GM12878 (cell line): ENCODE measurements around the gene LYL1. TPM values are rescaled to one million over a fixed set of nuclear protein-coding genes. Genes with fewer than 3 reads are reported as not detected.

Experiments
- ATAC-seq: fragments of 200-7000 bp; cut with Tn5 transposase; 3 replicates; pipeline ENCODE4 v1.9.1; 2020; ENCODE audit warnings: mild to moderate bottlenecking, moderate library complexity
- BruUV-seq: library from RNA; stranded (reverse); fragments of 400-500 nt; replicated peaks from 2 replicates; lab custom pipeline; 2021; lab: Mats Ljungman, UMichigan
- CTCF ChIA-PET: fragments of 300-600 bp; sonication (Branson Sonifier 250); formaldehyde crosslinking; extraction: SDS; loops from one replicate; lab custom pipeline; 2021; ENCODE audit warnings: inconsistent platforms; lab: Yijun Ruan, JAX
- POLR2A ChIA-PET: fragments of 350-600 bp; formaldehyde crosslinking; extraction: SDS; loops from one replicate; lab custom pipeline; 2021; ENCODE audit warnings: inconsistent platforms; lab: Charles Lee
- RAD21 ChIA-PET: fragments of 300-600 bp; sonication (Branson Sonifier 250); formaldehyde crosslinking; loops from one replicate; lab custom pipeline; 2023; ENCODE audit warnings: antibody characterized with exemption; ENCODE audit not compliant: unreplicated experiment; lab: Charles Lee
- SMC1A ChIA-PET: fragments of 300-600 bp; sonication (Branson Sonifier 250); formaldehyde crosslinking; loops from one replicate; lab custom pipeline; 2023; ENCODE audit not compliant: unreplicated experiment, uncharacterized antibody; lab: Charles Lee
- DNase-seq: peaks from one replicate; pipeline ENCODE4 v3.0.0-alpha.2; 2011; ENCODE audit warnings: low read depth, low spot score
- FAIRE-seq: peaks from 3 replicates; lab custom pipeline; 2011; peaks lifted over from hg19 to GRCh38; lab: Jason Lieb, UNC
- H2AFZ ChIP-seq: 2 replicates; pipeline ENCODE4 v1.6.0; 2011; ENCODE audit warnings: low read depth, low read length, control low read depth; ENCODE audit not compliant: control insufficient read depth
- H3K27ac ChIP-seq: 2 replicates; pipeline ENCODE4 v1.5.1; 2011; ENCODE audit warnings: control low read depth; ENCODE audit not compliant: control insufficient read depth, insufficient read depth
- H3K27me3 ChIP-seq, 2 experiments: replicated peaks in 1 of 2; 2 replicates each; pipeline versions ENCODE4 v1.6.0 to v1.6.1; 2011; ENCODE audit warnings: low read length in 1 of 2; ENCODE audit not compliant: control insufficient read depth in 2 of 2, insufficient read depth in 2 of 2
- H3K36me3 ChIP-seq, 2 experiments: 2 replicates each; pipeline ENCODE4 v1.5.1; 2011; ENCODE audit warnings: low read length in 1 of 2; ENCODE audit not compliant: control insufficient read depth in 2 of 2, insufficient read depth in 2 of 2
- H3K4me1 ChIP-seq: 2 replicates; pipeline ENCODE4 v1.6.1; 2011; ENCODE audit warnings: mild to moderate bottlenecking, low read length, moderate library complexity, mixed read lengths; ENCODE audit not compliant: control insufficient read depth, insufficient read depth
- H3K4me2 ChIP-seq: 2 replicates; pipeline ENCODE4 v1.6.0; 2011; ENCODE audit warnings: control low read depth; ENCODE audit not compliant: control insufficient read depth, insufficient read depth
- H3K4me3 ChIP-seq: fragments of 200-600 bp; sonication (generic); 2 replicates; pipeline ENCODE4 v1.5.1; 2016
- H3K79me2 ChIP-seq: 2 replicates; pipeline ENCODE4 v1.6.0; 2011; ENCODE audit warnings: low read length; ENCODE audit not compliant: control insufficient read depth, insufficient read depth
- H3K9ac ChIP-seq: 2 replicates; pipeline ENCODE4 v1.8.0; 2011; ENCODE audit warnings: low read length, control low read depth, mixed read lengths; ENCODE audit not compliant: control insufficient read depth, insufficient read depth
- H3K9me3 ChIP-seq: replicated peaks from 3 replicates; pipeline ENCODE4 v1.5.1; 2011; ENCODE audit warnings: mild to moderate bottlenecking, low read length; ENCODE audit not compliant: control insufficient read depth, insufficient read depth
- H4K20me1 ChIP-seq: 2 replicates; pipeline ENCODE4 v1.6.0; 2011; ENCODE audit not compliant: control insufficient read depth, insufficient read depth
- BMI1 ChIP-seq: fragments of 450-650 bp; IDR thresholded peaks from 2 replicates; pipeline ENCODE4 v1.6.1; 2016; ENCODE audit warnings: mild to moderate bottlenecking, moderate library complexity, borderline replicate concordance
- CREB1 ChIP-seq: IDR thresholded peaks from 2 replicates; pipeline ENCODE4 v1.6.1; 2012; ENCODE audit warnings: low read depth, mild to moderate bottlenecking, inconsistent platforms
- EZH2 ChIP-seq: IDR thresholded peaks from 2 replicates; pipeline ENCODE4 v1.6.1; 2012; ENCODE audit warnings: low read depth, mild to moderate bottlenecking, control low read depth, inconsistent platforms, low read length, borderline replicate concordance; ENCODE audit not compliant: control insufficient read depth
- MLLT1 ChIP-seq: fragments of 450-650 bp; IDR thresholded peaks from 2 replicates; pipeline ENCODE4 v1.6.1; 2016; ENCODE audit warnings: mild to moderate bottlenecking
- WGBS: methylation state at CpG from one replicate; pipeline ENCODE4 v1.1.6; 2016; ENCODE audit warnings: low lambda C conversion rate; ENCODE audit not compliant: insufficient replicate concordance, insufficient coverage; ENCODE audit errors: missing lambda C conversion rate; 5-methylcytosine and 5-hydroxymethylcytosine counted together
- in situ Hi-C: fragments of 300-500 bp; cut with MboI; formaldehyde crosslinking; loops from 9 replicates; pipeline ENCODE4 v1.14.3; 2018; ENCODE audit warnings: mixed read lengths
- intact Hi-C: fragments of 100-400 bp; cut with micrococcal nuclease; formaldehyde crosslinking; loops from one replicate; pipeline ENCODE4 v1.14.2; 2022; ENCODE audit not compliant: unreplicated experiment
- polyA plus RNA-seq, 11 experiments: library from polyadenylated mRNA; depleted of rRNA in 4 of 11; unstranded in 6 of 11; stranded (reverse) in 5 of 11; fragments of >200 nt; fragmentation: Nextera tagmentation in 4 of 11; fragmentation: Illumina TruSeq in 1 of 11; extraction: Ambion mirVana in 4 of 11; extraction: Trizol in 1 of 11; gene quantifications; 1 replicate in 1 of 11; 2 replicates in 10 of 11; pipeline versions ENCODE4 v1.2.1 to v1.2.3, GENCODE V29; 2011 to 2016; ENCODE audit warnings: inconsistent platforms in 2 of 11, missing spikeins in 2 of 11, low read depth in 1 of 11
- total RNA-seq, 4 experiments: library from RNA; depleted of rRNA in 3 of 4; stranded (reverse); fragments of >200 nt in 3 of 4; fragmentation: Illumina TruSeq in 1 of 4; extraction: Trizol in 1 of 4; gene quantifications; 2 replicates each; pipeline versions ENCODE4 v1.2.1 to v1.2.3, GENCODE V29; 2013 to 2021

LYL1 gene
- total and polyA plus RNA-seq, 10 of the 15 experiments (the other 5 are each of a cell fraction or from before 2014, with no cell fraction given), result 0.10 to 34.8 (median 4.4) TPM

GRCh38 chr19:13097033-13097462, 5.6 kb downstream of the LYL1 start:
- FAIRE-seq, result no peak
- peaks cover 36% of the 10 kb centered on the region for H3K4me1 ChIP-seq
- H3K9me3 ChIP-seq, result no peaks in the 10 kb centered on the region; the same call in 2 of the 3 replicates
- ATAC-seq, result no peak
- H3K9ac ChIP-seq, result no peak overlapping the region
- no peaks in the 10 kb centered on the region for H3K79me2 ChIP-seq
- H3K36me3 ChIP-seq, result no peaks in the 10 kb centered on the region
- no peak overlapping the region for H3K4me2 ChIP-seq
- CTCF ChIA-PET, result interaction anchor here (4.2 to 8.0 kb wide), 3 partner anchors 35 to 132 kb away, joined by 39 to 145 read pairs (median 63); no protein-coding TSS in a partner anchor
- 2% methylated on average over 19 of the region's 20 CpGs for WGBS
- no peak overlapping the region for H2AFZ ChIP-seq
- in situ Hi-C loops (loop anchor here (10.0 kb wide), 1 partner anchor 212 kb away; the partner anchor contains the start of genes DNASE2 and KLF1), intact Hi-C loops (loop anchor here (10.0 kb wide), 1 partner anchor 62 kb away; no protein-coding TSS in a partner anchor)
- RAD21 ChIA-PET, result interaction anchor here (4.5 kb wide), 1 partner anchor 119 kb away, joined by 81 read pairs; no protein-coding TSS in a partner anchor
- POLR2A ChIA-PET, result no interaction called here
- TF ChIP-seq MLLT1 (0 out of 2 replicates have a peak, but pooled peaks have one; percentile 34), BMI1 (peak; percentile 96), CREB1 (no peak), EZH2 (peak; percentile 71; the same call in 1 of the 2 replicates)
- SMC1A ChIA-PET, result interaction anchor here (4.3 kb wide), 1 partner anchor 119 kb away, joined by 48 read pairs; no protein-coding TSS in a partner anchor
- no peaks in the 10 kb centered on the region for H4K20me1 ChIP-seq
- no peak overlapping the region for H3K4me3 ChIP-seq
- peaks cover 2 to 7% of the 10 kb centered on the region in 2 experiments for H3K27me3 ChIP-seq
- no peak overlapping the region for H3K27ac ChIP-seq
- DNase-seq, result no peak
- no TSS peak for BruUV-seq
